SK-N-SH (cell line): ENCODE results near the gene PDS5A. TPM values are rescaled to one million over a fixed set of nuclear protein-coding genes. Genes with fewer than 3 reads are reported as not detected.

Experiments
- CTCF ChIA-PET: fragments of 300-600, 350-600 bp; formaldehyde crosslinking; extraction: SDS; loops from one replicate; lab custom pipeline; 2021; lab: Yijun Ruan, JAX
- POLR2A ChIA-PET: fragments of 350-600 bp; sonication (Branson Sonifier 250); formaldehyde crosslinking; extraction: SDS; loops from one replicate; lab custom pipeline; 2020; ENCODE audit warnings: antibody characterized with exemption, inconsistent platforms; lab: Yijun Ruan, JAX
- DNase-seq: peaks from one replicate; pipeline ENCODE4 v3.0.0; 2012
- H2AFZ ChIP-seq: fragments of 200-600 bp; sonication (generic); 2 replicates; pipeline ENCODE4 v1.8.1; 2016; ENCODE audit warnings: antibody characterized with exemption, mild to moderate bottlenecking, low read depth
- H3F3A ChIP-seq: fragments of 200-600 bp; sonication (generic); replicated peaks from 2 replicates; pipeline ENCODE3; 2016; ENCODE audit warnings: antibody characterized with exemption, mild to moderate bottlenecking; ENCODE audit not compliant: insufficient read depth
- H3K27ac ChIP-seq, 2 experiments: fragments of 200-500 bp in 1 of 2; fragments of 200-600 bp in 1 of 2; sonication (Bioruptor generic) in 1 of 2; sonication (generic), shearing (Covaris generic) in 1 of 2; 2 replicates each; pipeline versions ENCODE4 v1.5.1 to v1.6.1; 2014 to 2016; ENCODE audit warnings: low read depth in 2 of 2, inconsistent platforms in 1 of 2, low read length in 1 of 2, mild to moderate bottlenecking in 1 of 2, mixed read lengths in 1 of 2
- H3K27me3 ChIP-seq: fragments of 200-600 bp; sonication (generic), shearing (Covaris generic); 2 replicates; pipeline ENCODE4 v1.6.1; 2016; ENCODE audit warnings: mixed run types; ENCODE audit not compliant: insufficient read depth
- H3K36me3 ChIP-seq, 2 experiments: fragments of 200-500 bp in 1 of 2; fragments of 200-600 bp in 1 of 2; sonication (Bioruptor generic) in 1 of 2; sonication (generic) in 1 of 2; replicated peaks in 1 of 2; 2 replicates each; pipeline versions ENCODE3 to v1.5.1; 2014 to 2016; ENCODE audit warnings: low read length in 1 of 2, mild to moderate bottlenecking in 1 of 2; ENCODE audit not compliant: insufficient read depth in 2 of 2, control insufficient read depth in 1 of 2
- H3K4me1 ChIP-seq, 2 experiments: fragments of 200-500 bp in 1 of 2; fragments of 200-600 bp in 1 of 2; sonication (Bioruptor generic) in 1 of 2; sonication (generic), shearing (Covaris generic) in 1 of 2; 2 replicates each; pipeline versions ENCODE4 v1.5.1 to v1.6.1; 2014 to 2016; ENCODE audit warnings: low read depth in 1 of 2, low read length in 1 of 2, mixed run types in 1 of 2; ENCODE audit not compliant: insufficient read depth in 2 of 2, control insufficient read depth in 1 of 2
- H3K4me2 ChIP-seq: fragments of 200-600 bp; sonication (generic), shearing (Covaris generic); 2 replicates; pipeline ENCODE4 v1.6.1; 2017; ENCODE audit warnings: mixed run types
- H3K4me3 ChIP-seq, 2 experiments: fragments of 200-500 bp in 1 of 2; fragments of 200-600 bp in 1 of 2; sonication (Bioruptor generic) in 1 of 2; sonication (generic), shearing (Covaris generic) in 1 of 2; 2 replicates each; pipeline versions ENCODE4 v1.5.1 to v1.8.1; 2014 to 2016; ENCODE audit warnings: low read depth in 2 of 2, inconsistent platforms in 1 of 2, low read length in 1 of 2, mild to moderate bottlenecking in 1 of 2, mixed read lengths in 1 of 2, moderate library complexity in 1 of 2
- H3K79me2 ChIP-seq: fragments of 200-600 bp; sonication (generic); 2 replicates; pipeline ENCODE4 v1.8.1; 2017; ENCODE audit warnings: mild to moderate bottlenecking; ENCODE audit not compliant: insufficient read depth
- H3K9ac ChIP-seq: fragments of 200-600 bp; sonication (generic); 2 replicates; pipeline ENCODE4 v1.6.1; 2017; ENCODE audit warnings: mixed run types
- H3K9me2 ChIP-seq: fragments of 200-600 bp; sonication (generic); 2 replicates; pipeline ENCODE4 v1.6.1; 2017; ENCODE audit warnings: mixed run types
- H3K9me3 ChIP-seq: fragments of 200-600 bp; sonication (generic); 2 replicates; pipeline ENCODE4 v1.6.1; 2017; ENCODE audit warnings: mixed run types, mild to moderate bottlenecking, moderate library complexity
- H4K20me1 ChIP-seq: fragments of 200-600 bp; sonication (generic); 2 replicates; pipeline ENCODE4 v1.6.1; 2017; ENCODE audit warnings: mild to moderate bottlenecking, mixed run types; ENCODE audit not compliant: insufficient read depth
- EZH2phosphoT487 ChIP-seq: fragments of 200-600 bp; sonication (generic); IDR thresholded peaks from 2 replicates; pipeline ENCODE4 v1.6.1; 2017; ENCODE audit warnings: low read depth, mixed run types, mild to moderate bottlenecking, antibody characterized with exemption, moderate library complexity, borderline replicate concordance
- FOSL2 ChIP-seq: IDR thresholded peaks from 2 replicates; pipeline ENCODE4 v1.4.0; 2012; ENCODE audit warnings: low read depth, mild to moderate bottlenecking, moderate library complexity, borderline replicate concordance
- FOXJ3 ChIP-seq: sonication (generic); formaldehyde crosslinking; IDR thresholded peaks from 2 replicates; pipeline ENCODE4 v1.5.1; 2020; ENCODE audit warnings: mild to moderate bottlenecking, missing genetic modification reagents
- FOXM1 ChIP-seq: IDR thresholded peaks from 2 replicates; pipeline ENCODE4 v1.4.0; 2012; ENCODE audit warnings: low read depth, mild to moderate bottlenecking
- GABPA ChIP-seq: IDR thresholded peaks from 2 replicates; pipeline ENCODE4 v1.4.0; 2012; ENCODE audit warnings: low read depth, mild to moderate bottlenecking
- JUND ChIP-seq: IDR thresholded peaks from 2 replicates; pipeline ENCODE4 v1.4.0; 2012
- MEF2A ChIP-seq: IDR thresholded peaks from 2 replicates; pipeline ENCODE4 v1.4.0; 2012; ENCODE audit warnings: low read depth, borderline replicate concordance
- NFIC ChIP-seq: IDR thresholded peaks from 2 replicates; pipeline ENCODE4 v1.4.0; 2012; ENCODE audit warnings: borderline replicate concordance
- NRF1 ChIP-seq: IDR thresholded peaks from 2 replicates; pipeline ENCODE4 v1.6.1; 2012; ENCODE audit warnings: low read depth, mild to moderate bottlenecking, low read length
- RCOR1 ChIP-seq: fragments of 150-350 bp; IDR thresholded peaks from 2 replicates; pipeline ENCODE4 v1.6.1; 2017; ENCODE audit warnings: antibody characterized with exemption, low read length
- RXRA ChIP-seq: IDR thresholded peaks from 2 replicates; pipeline ENCODE4 v1.4.0; 2012; ENCODE audit warnings: low read depth, mild to moderate bottlenecking, borderline replicate concordance
- SIN3A ChIP-seq: IDR thresholded peaks from 2 replicates; pipeline ENCODE4 v1.6.1; 2012; ENCODE audit warnings: low read depth, mild to moderate bottlenecking, low read length, moderate library complexity, borderline replicate concordance
- SMC3 ChIP-seq: IDR thresholded peaks from 2 replicates; pipeline ENCODE4 v1.6.1; 2012; ENCODE audit warnings: low read depth, low read length, improper control_type of control experiment
- TEAD4 ChIP-seq: IDR thresholded peaks from 2 replicates; pipeline ENCODE4 v1.4.0; 2012; ENCODE audit warnings: mild to moderate bottlenecking, borderline replicate concordance; ENCODE audit not compliant: insufficient read depth
- YY1 ChIP-seq: IDR thresholded peaks from 2 replicates; pipeline ENCODE4 v1.4.0; 2012; ENCODE audit warnings: low read depth, mild to moderate bottlenecking
- WGBS: methylation state at CpG from one replicate; pipeline ENCODE4 v1.1.6; 2017; ENCODE audit warnings: low lambda C conversion rate; 5-methylcytosine and 5-hydroxymethylcytosine counted together
- polyA plus RNA-seq, 3 experiments: library from polyadenylated mRNA; depleted of rRNA; stranded (reverse); fragments of >200 nt; gene quantifications; 2 replicates each; pipeline ENCODE4 v1.2.3, GENCODE V29; 2012
- TF ChIP-seq, protein P1 (sequence below): IDR thresholded peaks from 2 replicates; pipeline ENCODE4 v1.6.1; 2012; ENCODE audit warnings: mild to moderate bottlenecking, low read depth, low read length, moderate library complexity
- TF ChIP-seq, protein P2 (sequence below): fragments of 200-600 bp; sonication (generic); IDR thresholded peaks from 2 replicates; pipeline ENCODE4 v1.6.1; 2017; ENCODE audit warnings: antibody characterized with exemption, mild to moderate bottlenecking, moderate library complexity
- TF ChIP-seq, protein P3 (sequence below): fragments of 150-350 bp; IDR thresholded peaks from 2 replicates; pipeline ENCODE4 v1.6.1; 2016; ENCODE audit warnings: mild to moderate bottlenecking, low read depth, low read length
- TF ChIP-seq, protein P4 (sequence below): IDR thresholded peaks from 2 replicates; pipeline ENCODE4 v1.4.0; 2012; ENCODE audit warnings: low read depth, borderline replicate concordance

The PDS5A gene
- polyA plus RNA-seq, 1 of the 3 experiments (the other 2 are of a cell fraction) = 14.1 TPM

DNA sequence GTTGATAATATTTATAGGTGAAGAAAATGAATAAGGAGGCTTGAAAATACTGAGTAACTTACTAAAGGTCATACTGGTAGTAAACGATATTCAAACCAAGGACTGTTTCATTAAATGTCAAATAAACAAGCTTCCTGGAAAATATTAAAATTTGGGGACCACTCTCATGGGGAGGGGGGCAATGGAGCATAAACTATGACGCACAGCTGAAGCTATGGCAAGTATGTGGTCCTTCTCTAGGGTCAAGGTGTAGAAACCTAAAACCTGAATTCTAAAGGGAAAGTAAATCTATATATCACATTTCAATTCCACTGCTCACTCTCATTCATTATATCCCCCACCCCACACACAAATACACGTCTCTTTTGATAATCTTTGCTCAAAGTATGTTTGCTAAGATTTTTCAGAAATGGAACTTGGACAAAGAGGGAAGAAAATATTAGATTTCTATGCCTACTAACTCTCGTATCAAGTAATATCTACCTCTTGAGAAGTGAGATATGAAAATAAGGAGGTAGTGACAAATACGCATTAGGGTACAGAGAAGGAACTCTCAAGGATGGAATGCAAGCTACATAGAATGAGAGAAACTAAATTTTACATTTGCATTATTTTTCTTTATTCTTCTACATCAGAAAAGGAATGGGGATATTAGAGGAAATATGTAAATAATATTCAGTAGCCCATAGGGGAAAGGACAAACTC, 84.6 kb downstream of the PDS5A start (continued):
- TF ChIP-seq RXRA (no peak), FOSL2 (no peak), FOXM1 (no peak), SIN3A (no peak), YY1 (no peak), TEAD4 (no peak), NRF1 (no peak)

DNA sequence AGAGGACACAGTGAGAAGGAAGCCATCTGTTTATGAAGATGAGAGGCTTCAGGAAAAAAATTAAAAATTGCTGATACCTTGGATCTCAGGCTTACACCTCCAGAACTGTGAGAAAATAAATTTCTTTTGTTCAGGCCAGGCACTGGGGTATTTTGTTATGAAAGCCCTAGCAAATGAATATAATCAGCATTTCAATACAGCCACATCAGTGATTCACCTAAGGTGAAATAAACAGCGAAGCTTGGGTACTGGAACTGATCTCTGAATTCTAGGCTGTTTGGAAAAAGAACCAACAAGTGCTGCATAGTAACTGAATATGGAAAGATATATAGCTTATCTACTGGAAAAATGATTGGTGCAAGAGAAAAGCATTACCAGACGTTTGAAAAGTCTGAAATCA, 88.5 kb downstream of the PDS5A start:
- Histone ChIP-seq H3K9me3 (no peaks in the 10 kb centered on the region), H3K9me2 (no peaks in the 10 kb centered on the region), H3F3A (peaks cover 17% of the 10 kb centered on the region), H4K20me1 (no peaks in the 10 kb centered on the region)
- no peak for DNase-seq
- TF ChIP-seq FOXJ3 (CRISPR knock-in tag) (no peak), EZH2phosphoT487 (no peak), RCOR1 (no peak), MEF2A (no peak), NFIC (no peak), YY1 (no peak), JUND (no peak), SMC3 (no peak), GABPA (no peak), TEAD4 (no peak)
- TF ChIP-seq, protein P1, sequence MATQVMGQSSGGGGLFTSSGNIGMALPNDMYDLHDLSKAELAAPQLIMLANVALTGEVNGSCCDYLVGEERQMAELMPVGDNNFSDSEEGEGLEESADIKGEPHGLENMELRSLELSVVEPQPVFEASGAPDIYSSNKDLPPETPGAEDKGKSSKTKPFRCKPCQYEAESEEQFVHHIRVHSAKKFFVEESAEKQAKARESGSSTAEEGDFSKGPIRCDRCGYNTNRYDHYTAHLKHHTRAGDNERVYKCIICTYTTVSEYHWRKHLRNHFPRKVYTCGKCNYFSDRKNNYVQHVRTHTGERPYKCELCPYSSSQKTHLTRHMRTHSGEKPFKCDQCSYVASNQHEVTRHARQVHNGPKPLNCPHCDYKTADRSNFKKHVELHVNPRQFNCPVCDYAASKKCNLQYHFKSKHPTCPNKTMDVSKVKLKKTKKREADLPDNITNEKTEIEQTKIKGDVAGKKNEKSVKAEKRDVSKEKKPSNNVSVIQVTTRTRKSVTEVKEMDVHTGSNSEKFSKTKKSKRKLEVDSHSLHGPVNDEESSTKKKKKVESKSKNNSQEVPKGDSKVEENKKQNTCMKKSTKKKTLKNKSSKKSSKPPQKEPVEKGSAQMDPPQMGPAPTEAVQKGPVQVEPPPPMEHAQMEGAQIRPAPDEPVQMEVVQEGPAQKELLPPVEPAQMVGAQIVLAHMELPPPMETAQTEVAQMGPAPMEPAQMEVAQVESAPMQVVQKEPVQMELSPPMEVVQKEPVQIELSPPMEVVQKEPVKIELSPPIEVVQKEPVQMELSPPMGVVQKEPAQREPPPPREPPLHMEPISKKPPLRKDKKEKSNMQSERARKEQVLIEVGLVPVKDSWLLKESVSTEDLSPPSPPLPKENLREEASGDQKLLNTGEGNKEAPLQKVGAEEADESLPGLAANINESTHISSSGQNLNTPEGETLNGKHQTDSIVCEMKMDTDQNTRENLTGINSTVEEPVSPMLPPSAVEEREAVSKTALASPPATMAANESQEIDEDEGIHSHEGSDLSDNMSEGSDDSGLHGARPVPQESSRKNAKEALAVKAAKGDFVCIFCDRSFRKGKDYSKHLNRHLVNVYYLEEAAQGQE = no peak
- TF ChIP-seq, protein P2, sequence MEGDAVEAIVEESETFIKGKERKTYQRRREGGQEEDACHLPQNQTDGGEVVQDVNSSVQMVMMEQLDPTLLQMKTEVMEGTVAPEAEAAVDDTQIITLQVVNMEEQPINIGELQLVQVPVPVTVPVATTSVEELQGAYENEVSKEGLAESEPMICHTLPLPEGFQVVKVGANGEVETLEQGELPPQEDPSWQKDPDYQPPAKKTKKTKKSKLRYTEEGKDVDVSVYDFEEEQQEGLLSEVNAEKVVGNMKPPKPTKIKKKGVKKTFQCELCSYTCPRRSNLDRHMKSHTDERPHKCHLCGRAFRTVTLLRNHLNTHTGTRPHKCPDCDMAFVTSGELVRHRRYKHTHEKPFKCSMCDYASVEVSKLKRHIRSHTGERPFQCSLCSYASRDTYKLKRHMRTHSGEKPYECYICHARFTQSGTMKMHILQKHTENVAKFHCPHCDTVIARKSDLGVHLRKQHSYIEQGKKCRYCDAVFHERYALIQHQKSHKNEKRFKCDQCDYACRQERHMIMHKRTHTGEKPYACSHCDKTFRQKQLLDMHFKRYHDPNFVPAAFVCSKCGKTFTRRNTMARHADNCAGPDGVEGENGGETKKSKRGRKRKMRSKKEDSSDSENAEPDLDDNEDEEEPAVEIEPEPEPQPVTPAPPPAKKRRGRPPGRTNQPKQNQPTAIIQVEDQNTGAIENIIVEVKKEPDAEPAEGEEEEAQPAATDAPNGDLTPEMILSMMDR = no peak
- TF ChIP-seq, protein P3, sequence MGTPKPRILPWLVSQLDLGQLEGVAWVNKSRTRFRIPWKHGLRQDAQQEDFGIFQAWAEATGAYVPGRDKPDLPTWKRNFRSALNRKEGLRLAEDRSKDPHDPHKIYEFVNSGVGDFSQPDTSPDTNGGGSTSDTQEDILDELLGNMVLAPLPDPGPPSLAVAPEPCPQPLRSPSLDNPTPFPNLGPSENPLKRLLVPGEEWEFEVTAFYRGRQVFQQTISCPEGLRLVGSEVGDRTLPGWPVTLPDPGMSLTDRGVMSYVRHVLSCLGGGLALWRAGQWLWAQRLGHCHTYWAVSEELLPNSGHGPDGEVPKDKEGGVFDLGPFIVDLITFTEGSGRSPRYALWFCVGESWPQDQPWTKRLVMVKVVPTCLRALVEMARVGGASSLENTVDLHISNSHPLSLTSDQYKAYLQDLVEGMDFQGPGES = no peak
- TF ChIP-seq, protein P4, sequence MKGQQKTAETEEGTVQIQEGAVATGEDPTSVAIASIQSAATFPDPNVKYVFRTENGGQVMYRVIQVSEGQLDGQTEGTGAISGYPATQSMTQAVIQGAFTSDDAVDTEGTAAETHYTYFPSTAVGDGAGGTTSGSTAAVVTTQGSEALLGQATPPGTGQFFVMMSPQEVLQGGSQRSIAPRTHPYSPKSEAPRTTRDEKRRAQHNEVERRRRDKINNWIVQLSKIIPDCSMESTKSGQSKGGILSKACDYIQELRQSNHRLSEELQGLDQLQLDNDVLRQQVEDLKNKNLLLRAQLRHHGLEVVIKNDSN = no peak
- TF ChIP-seq, all 33 proteins: peak for 0
- Histone ChIP-seq H3K9ac (no peak overlapping the region), H3K4me1 (no peaks in the 10 kb centered on the region), H3K4me3 (no peak overlapping the region), H3K27me3 (no peaks in the 10 kb centered on the region), H3K79me2 (no peaks in the 10 kb centered on the region), H3K4me2 (no peak overlapping the region), H3K27ac (no peak overlapping the region), H2AFZ (no peak overlapping the region), H3K36me3 (peaks cover 33 to 66% of the 10 kb centered on the region in 2 experiments)
- CTCF ChIA-PET = interaction anchor here (0.6 kb wide), 1 partner anchor 585 kb away, joined by 3 read pairs; no protein-coding TSS in a partner anchor
- POLR2A ChIA-PET = no interaction called here
- 95% methylated on average over 2 of the region's 2 CpGs for WGBS
